ENCODE results near the gene SLIT3.

DNA sequence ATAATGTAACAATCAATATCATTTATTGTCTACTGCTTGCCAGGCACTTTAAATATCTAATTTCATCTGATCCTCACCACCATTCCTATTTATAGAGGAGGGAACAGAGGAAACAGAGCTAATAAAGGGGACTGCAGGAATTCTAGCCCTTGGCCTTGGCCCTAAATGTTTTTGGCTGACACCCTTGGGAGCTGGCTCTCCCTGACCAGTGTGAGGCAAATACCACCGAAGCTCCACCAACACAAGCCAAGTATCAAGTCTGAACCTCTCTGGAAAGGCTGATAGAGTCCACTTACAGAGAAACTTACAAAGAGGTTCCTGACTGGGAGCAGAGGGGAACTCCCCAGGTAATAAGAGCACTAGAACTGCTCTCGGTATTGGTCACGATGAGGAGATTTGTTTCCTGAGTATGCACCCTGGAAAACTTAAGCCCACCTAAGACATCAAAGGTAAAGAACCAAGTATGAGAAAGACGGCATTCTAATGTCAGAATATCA is 478.6 kb downstream of the SLIT3 start:
- no peak for TF ChIP-seq CTCF (IDR thresholded peaks at IDR 0.05)
- TF ChIP-seq POLR2A (IDR thresholded peaks at IDR 0.05), result no peak
